Measurements from ENCODE around the gene NR3C2. TPM values are rescaled to one million over a fixed set of nuclear protein-coding genes. Genes with fewer than 3 reads are reported as not detected.

The NR3C2 gene
- total RNA-seq, 1 experiment from 2014 or later, result 0.26 TPM

DNA sequence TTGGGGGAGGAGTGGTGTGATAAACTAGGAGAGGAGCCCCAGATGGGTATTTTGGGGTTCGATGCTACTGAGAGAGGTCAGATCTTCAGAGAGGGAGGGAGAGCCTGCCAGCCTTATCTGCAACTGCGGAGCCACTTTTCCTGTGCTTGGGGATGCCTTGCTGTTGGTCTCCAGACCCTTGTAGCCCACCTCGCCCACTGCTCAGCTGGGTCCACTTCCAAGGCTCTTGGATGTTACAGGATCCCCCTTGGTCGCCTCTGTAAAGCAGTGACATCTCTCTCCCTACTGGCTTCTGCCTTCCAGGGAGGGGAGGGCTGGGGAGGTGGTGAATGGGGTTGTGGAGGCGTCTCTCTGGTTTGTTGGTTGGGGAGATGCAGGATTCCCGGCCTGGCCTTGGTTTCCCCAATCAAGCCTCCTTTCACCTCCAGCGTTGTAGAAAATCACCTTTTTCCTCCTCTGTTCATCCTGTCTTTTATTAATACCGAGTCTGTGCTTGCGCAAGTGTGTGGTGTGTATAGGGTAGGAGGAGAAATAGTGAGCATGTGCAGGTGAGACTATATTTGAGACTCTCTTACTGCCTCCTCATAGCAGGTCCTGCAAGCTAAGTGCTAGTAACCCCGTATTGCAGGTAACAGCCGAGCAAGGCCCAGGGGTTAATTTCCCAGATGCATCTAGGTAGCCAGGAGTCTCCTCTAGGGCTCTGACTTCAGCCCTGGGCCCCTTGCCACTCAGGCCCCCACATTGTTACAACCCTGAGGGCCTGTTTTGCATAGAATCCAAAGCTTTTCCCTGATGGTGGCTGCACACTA, 372.9 kb downstream of the NR3C2 start:
- ATAC-seq, result no peak
- in situ Hi-C loops (cut with HindIII; ENCODE audit: low pct_unique_long_range_greater_than_20kb, low sequenced_read_pairs) (no loop called here), intact Hi-C loops (cut with micrococcal nuclease; ENCODE audit: unreplicated experiment) (no loop called here)
- DNase-seq (ENCODE audit: low read depth, low spot score), result no peak
- BruUV-seq (replicated peaks), result no TSS peak
- Histone ChIP-seq H3K4me1 (ENCODE audit: control insufficient read depth, insufficient read depth, low read length) (no peaks in the 10 kb centered on the region), H3K4me3 (ENCODE audit: low read depth in 2 of 2, low read length in 2 of 2) (no peak overlapping the region), H3K9me3 (ENCODE audit: control insufficient read depth, insufficient read depth, low read depth, low read length) (no peaks in the 10 kb centered on the region), H3K36me3 (ENCODE audit: control insufficient read depth, insufficient read depth, low read length) (no peaks in the 10 kb centered on the region), H3K27ac (ENCODE audit: low read length) (no peak overlapping the region), H3K27me3 (ENCODE audit: control insufficient read depth, insufficient read depth, low read length) (no peaks in the 10 kb centered on the region)
- TF ChIP-seq, protein P1, sequence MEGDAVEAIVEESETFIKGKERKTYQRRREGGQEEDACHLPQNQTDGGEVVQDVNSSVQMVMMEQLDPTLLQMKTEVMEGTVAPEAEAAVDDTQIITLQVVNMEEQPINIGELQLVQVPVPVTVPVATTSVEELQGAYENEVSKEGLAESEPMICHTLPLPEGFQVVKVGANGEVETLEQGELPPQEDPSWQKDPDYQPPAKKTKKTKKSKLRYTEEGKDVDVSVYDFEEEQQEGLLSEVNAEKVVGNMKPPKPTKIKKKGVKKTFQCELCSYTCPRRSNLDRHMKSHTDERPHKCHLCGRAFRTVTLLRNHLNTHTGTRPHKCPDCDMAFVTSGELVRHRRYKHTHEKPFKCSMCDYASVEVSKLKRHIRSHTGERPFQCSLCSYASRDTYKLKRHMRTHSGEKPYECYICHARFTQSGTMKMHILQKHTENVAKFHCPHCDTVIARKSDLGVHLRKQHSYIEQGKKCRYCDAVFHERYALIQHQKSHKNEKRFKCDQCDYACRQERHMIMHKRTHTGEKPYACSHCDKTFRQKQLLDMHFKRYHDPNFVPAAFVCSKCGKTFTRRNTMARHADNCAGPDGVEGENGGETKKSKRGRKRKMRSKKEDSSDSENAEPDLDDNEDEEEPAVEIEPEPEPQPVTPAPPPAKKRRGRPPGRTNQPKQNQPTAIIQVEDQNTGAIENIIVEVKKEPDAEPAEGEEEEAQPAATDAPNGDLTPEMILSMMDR (IDR thresholded peaks at IDR 0.05), result no peak
- no peak for TF ChIP-seq POLR2AphosphoS5 (IDR thresholded peaks at IDR 0.05; ENCODE audit: low read depth, low read length)
- no peak for TF ChIP-seq TCF7L2 (IDR thresholded peaks at IDR 0.05; ENCODE audit: low read depth, low read length)
- TF ChIP-seq, protein P2, sequence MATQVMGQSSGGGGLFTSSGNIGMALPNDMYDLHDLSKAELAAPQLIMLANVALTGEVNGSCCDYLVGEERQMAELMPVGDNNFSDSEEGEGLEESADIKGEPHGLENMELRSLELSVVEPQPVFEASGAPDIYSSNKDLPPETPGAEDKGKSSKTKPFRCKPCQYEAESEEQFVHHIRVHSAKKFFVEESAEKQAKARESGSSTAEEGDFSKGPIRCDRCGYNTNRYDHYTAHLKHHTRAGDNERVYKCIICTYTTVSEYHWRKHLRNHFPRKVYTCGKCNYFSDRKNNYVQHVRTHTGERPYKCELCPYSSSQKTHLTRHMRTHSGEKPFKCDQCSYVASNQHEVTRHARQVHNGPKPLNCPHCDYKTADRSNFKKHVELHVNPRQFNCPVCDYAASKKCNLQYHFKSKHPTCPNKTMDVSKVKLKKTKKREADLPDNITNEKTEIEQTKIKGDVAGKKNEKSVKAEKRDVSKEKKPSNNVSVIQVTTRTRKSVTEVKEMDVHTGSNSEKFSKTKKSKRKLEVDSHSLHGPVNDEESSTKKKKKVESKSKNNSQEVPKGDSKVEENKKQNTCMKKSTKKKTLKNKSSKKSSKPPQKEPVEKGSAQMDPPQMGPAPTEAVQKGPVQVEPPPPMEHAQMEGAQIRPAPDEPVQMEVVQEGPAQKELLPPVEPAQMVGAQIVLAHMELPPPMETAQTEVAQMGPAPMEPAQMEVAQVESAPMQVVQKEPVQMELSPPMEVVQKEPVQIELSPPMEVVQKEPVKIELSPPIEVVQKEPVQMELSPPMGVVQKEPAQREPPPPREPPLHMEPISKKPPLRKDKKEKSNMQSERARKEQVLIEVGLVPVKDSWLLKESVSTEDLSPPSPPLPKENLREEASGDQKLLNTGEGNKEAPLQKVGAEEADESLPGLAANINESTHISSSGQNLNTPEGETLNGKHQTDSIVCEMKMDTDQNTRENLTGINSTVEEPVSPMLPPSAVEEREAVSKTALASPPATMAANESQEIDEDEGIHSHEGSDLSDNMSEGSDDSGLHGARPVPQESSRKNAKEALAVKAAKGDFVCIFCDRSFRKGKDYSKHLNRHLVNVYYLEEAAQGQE (IDR thresholded peaks at IDR 0.05; ENCODE audit: insufficient read depth in 1 of 2, low read depth in 2 of 2, low read length in 1 of 2), result no peak
- TF ChIP-seq SIN3A (IDR thresholded peaks at IDR 0.05; ENCODE audit: borderline replicate concordance, insufficient read depth, low read depth, low read length), result no peak
- ChIA-PET POLR2A (no interaction called here), CTCF (no interaction called here)

DNA sequence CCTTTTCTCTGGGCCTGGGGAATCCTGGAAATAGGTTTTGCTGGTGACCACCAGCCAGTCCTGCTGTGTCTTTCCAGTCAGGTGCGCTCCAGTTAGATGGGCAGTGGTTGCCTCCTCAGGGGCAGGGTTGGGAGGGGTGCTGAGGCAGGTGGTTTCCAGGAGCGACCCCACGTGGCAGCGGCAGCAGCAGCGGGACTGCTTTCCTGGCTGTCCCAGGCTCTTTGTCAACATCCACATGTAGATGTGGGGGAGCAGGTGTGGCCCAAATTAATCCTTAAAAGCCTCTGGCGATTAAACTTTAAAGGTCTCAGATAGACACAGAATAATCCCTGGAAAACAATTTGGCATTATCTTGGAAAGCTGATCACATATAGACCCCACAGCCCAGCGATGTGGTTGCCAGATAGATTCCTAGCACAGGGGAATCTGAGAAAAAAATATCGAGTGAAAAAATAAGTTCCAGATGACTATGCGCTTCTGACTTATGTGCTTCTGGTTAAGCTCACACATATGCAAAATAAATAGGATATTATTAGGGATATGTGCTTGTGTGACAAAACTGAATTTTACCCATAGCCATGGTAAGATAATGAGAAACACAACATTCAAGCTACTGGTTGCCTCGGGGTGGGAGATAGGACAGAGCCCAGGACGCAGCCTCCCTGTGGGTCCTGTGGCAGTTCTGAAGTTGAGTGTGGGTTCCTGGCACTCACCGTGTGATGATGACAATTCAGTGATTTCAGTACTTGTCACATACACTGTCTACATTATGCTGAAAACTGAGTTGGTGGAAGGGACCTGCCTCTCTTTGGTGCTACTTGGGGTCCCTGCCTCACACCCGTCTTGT, 373.9 kb downstream of the NR3C2 start:
- no peaks in the 10 kb centered on the region for H3K27me3 ChIP-seq (ENCODE audit: control insufficient read depth, insufficient read depth, low read length)
- ChIA-PET POLR2A (no interaction called here), CTCF (no interaction called here)
- H3K4me1 ChIP-seq (ENCODE audit: control insufficient read depth, insufficient read depth, low read length), result no peaks in the 10 kb centered on the region
- no peak overlapping the region for H3K27ac ChIP-seq (ENCODE audit: low read length)
- DNase-seq (ENCODE audit: low read depth, low spot score), result no peak
- intact Hi-C loops (cut with micrococcal nuclease; ENCODE audit: unreplicated experiment), result no loop called here
- no peak for ATAC-seq
- in situ Hi-C loops (cut with HindIII; ENCODE audit: low pct_unique_long_range_greater_than_20kb, low sequenced_read_pairs), result no loop called here
- BruUV-seq (replicated peaks), result no TSS peak
- TF ChIP-seq, protein P1 (IDR thresholded peaks at IDR 0.05), result no peak
- no peak for TF ChIP-seq SIN3A (IDR thresholded peaks at IDR 0.05; ENCODE audit: borderline replicate concordance, insufficient read depth, low read depth, low read length)
- no peak for TF ChIP-seq TCF7L2 (IDR thresholded peaks at IDR 0.05; ENCODE audit: low read depth, low read length)
- no peak for TF ChIP-seq POLR2AphosphoS5 (IDR thresholded peaks at IDR 0.05; ENCODE audit: low read depth, low read length)
- TF ChIP-seq, protein P2 (IDR thresholded peaks at IDR 0.05; ENCODE audit: insufficient read depth in 1 of 2, low read depth in 2 of 2, low read length in 1 of 2), result no peak
- no peaks in the 10 kb centered on the region for H3K36me3 ChIP-seq (ENCODE audit: control insufficient read depth, insufficient read depth, low read length)
- no peaks in the 10 kb centered on the region for H3K9me3 ChIP-seq (ENCODE audit: control insufficient read depth, insufficient read depth, low read depth, low read length)
- H3K4me3 ChIP-seq (ENCODE audit: low read depth in 2 of 2, low read length in 2 of 2), result no peak overlapping the region

Measured in Panc1 (cell line).